Heart left ventricle (tissue), 13 donors: ENCODE data around the gene DUSP5.
"Not testable (repeated sequence)": the region's sequence is repeated elsewhere in the genome, so short reads cannot be mapped to it uniquely, and the experiment has no call there.

Experiments used
- POLR2A ChIP-seq, 2 donors: fragments of 450-650 bp; IDR thresholded peaks; one replicate each; pipeline ENCODE4 v1.6.1; 2017; ENCODE audit warnings: antibody characterized with exemption in 2 of 2, mild to moderate bottlenecking in 2 of 2, moderate library complexity in 2 of 2
- TF ChIP-seq, protein P1 (sequence below), 12 donors: fragments of 200-600 bp; sonication (generic) in 4 of 12; IDR thresholded peaks; one replicate each; pipeline versions ENCODE4 v1.5.0 to v1.8.0; 2018 to 2022; ENCODE audit warnings: antibody characterized with exemption in 12 of 12, mild to moderate bottlenecking in 5 of 12
- donor health status: ischemic (EF 13 %, LVEDD 7.1; RV severe dilation, severe dysfunction).
- donor health status: DM: no; HTN: yes; CAD: no.
- donor health status: DM: no; HTN: no; CAD: no.
- donor health status: ischemic (EF 25% LVEDD 6.9; RV normal size, moderate dysfunction).
- donor health status: ischemic (EF 25% LVEDD 5.7; RV mildly dilated, moderate dysfunction).
- donor health status: ischemic (EF 35%, LVEDD 5.7; RV mildly dilated, moderate dysfunction).
- donor health status: nonischemic (EF 11% LVEDD 7.7; RV severe dilation, severe dysfunction).
- donor health status: DM: yes; HTN: yes; CAD: no.
- donor health status: PGD.
- donor health status: ischemic (EF 29% LVEDD 5.4; RV normal size, mild dysfunction).
- donor health status: nonischemic (EF 23%, LVEDD 6.1; RV moderate dilation, normal function).

DNA sequence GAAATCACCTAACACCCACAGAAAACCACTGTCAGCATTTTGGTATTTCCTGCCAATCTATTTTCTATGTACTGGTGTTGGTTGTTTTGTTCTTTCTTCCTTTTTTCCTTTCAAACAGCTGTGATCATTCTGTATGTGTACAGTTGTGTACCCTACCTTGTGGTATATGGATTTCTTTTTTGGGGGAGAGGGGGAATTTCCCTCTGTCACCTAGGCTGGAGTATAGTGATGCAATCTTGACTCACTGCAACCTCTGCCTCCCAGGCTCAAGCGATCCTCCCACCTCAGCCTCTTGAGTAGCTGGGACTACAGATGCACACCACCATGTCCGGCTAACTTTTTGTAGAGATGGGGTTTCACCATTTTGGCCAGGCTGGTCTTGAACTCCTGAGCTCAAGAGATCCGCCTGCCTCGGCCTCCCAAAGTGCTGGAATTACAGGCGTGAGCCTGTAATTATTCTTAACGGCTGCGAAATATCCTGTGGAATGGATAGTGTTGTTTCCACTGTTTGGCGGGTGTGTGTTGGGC is 31.4 kb downstream of the DUSP5 start:
- TF ChIP-seq, protein P1, sequence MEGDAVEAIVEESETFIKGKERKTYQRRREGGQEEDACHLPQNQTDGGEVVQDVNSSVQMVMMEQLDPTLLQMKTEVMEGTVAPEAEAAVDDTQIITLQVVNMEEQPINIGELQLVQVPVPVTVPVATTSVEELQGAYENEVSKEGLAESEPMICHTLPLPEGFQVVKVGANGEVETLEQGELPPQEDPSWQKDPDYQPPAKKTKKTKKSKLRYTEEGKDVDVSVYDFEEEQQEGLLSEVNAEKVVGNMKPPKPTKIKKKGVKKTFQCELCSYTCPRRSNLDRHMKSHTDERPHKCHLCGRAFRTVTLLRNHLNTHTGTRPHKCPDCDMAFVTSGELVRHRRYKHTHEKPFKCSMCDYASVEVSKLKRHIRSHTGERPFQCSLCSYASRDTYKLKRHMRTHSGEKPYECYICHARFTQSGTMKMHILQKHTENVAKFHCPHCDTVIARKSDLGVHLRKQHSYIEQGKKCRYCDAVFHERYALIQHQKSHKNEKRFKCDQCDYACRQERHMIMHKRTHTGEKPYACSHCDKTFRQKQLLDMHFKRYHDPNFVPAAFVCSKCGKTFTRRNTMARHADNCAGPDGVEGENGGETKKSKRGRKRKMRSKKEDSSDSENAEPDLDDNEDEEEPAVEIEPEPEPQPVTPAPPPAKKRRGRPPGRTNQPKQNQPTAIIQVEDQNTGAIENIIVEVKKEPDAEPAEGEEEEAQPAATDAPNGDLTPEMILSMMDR (IDR thresholded peaks at IDR 0.05) = not testable (repeated sequence)
- not testable (repeated sequence) for TF ChIP-seq POLR2A (IDR thresholded peaks at IDR 0.05)
